Heart left ventricle (tissue), 13 donors: Measurements from ENCODE around the gene HELLS.

ENCODE experiments used
- CTCF ChIP-seq, 12 donors: fragments of 200-600 bp; sonication (generic) in 4 of 12; IDR thresholded peaks; one replicate each; pipeline versions ENCODE4 v1.5.0 to v1.8.0; 2018 to 2022; ENCODE audit warnings: antibody characterized with exemption in 12 of 12, mild to moderate bottlenecking in 5 of 12
- POLR2A ChIP-seq, 2 donors: fragments of 450-650 bp; IDR thresholded peaks; one replicate each; pipeline ENCODE4 v1.6.1; 2017; ENCODE audit warnings: antibody characterized with exemption in 2 of 2, mild to moderate bottlenecking in 2 of 2, moderate library complexity in 2 of 2
- donor health status: ischemic (EF 13 %, LVEDD 7.1; RV severe dilation, severe dysfunction).
- donor health status: DM: no; HTN: yes; CAD: no.
- donor health status: DM: no; HTN: no; CAD: no.
- donor health status: ischemic (EF 25% LVEDD 6.9; RV normal size, moderate dysfunction).
- donor health status: ischemic (EF 25% LVEDD 5.7; RV mildly dilated, moderate dysfunction).
- donor health status: ischemic (EF 35%, LVEDD 5.7; RV mildly dilated, moderate dysfunction).
- donor health status: nonischemic (EF 11% LVEDD 7.7; RV severe dilation, severe dysfunction).
- donor health status: DM: yes; HTN: yes; CAD: no.
- donor health status: PGD.
- donor health status: ischemic (EF 29% LVEDD 5.4; RV normal size, mild dysfunction).
- donor health status: nonischemic (EF 23%, LVEDD 6.1; RV moderate dilation, normal function).

DNA sequence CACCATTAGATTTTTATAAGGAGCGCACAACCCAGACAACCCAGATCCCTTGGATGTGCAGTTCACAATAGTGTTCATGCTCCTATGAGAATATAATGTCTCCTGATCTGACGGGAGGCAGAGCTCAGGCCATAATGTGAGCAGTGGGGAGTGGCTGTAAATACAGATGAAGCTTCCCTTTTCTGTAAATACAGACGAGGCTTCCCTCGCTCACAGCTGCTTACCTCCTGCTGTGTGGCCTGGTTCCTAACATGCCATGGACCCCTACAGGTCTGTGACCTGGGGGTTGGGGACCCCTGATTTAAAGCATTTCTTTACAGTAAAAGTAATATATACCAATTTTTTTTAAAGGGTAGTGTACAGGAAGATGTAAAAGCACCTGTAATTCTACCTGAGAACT, 33.2 kb downstream of the HELLS start:
- no peak for TF ChIP-seq CTCF (IDR thresholded peaks at IDR 0.05)
- no peak for TF ChIP-seq POLR2A (IDR thresholded peaks at IDR 0.05)
